Kasumi-1 (cell line): ENCODE data around the gene C1QA.
"Not testable (repeated sequence)": the region's sequence is repeated elsewhere in the genome, so short reads cannot be mapped to it uniquely, and the experiment has no call there.

Source experiments
- DNase-seq, 2 experiments: peaks; one replicate each; lab custom pipeline; 2025; lab: John Stamatoyannopoulos, UW

Gene C1QA

DNA sequence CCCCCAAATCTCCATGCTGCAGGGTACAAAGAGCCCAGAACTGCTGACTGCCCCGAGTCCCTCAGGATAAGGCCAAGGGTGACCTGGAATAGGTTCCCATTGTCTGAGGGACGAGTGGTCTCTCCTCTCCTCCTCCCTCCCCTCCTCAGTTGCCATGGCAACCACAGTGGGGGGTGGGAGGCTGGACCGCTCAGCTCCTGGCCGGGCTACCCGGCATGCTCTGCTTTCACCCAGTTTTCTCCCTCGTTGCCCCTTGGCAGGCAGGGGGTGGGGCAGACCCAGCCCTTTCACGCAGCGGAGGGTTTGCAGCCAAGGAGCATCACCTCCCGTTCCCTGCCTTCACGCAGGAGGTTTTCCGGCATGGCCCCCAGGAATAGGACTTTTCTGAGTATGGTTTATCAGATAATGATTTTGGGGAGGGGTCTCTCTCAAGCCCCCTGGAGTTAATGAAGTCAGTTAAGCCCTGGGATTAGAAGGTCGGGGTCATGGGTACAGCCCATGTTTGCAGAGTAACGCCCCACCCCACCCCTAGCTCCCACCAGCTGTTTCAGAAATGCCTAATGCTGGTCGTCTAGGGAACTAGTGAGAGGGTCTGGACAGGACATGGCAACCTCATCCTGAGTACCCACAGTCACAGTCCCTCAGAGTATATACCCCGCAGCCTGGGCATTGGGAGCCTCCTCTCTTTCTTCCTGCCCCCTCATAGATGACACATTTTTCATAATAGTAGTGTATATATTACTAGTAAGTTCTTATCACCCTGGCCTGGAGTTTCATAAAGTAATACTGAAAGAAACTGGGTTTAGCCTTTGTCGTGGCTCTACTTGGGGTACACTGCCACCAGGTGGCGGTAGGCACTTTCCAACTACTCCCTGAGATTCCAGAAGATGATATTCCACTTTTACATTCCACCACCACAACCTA lies 37.3 kb downstream of the C1QA start:
- peak; percentile 27 to 59 for DNase-seq

DNA sequence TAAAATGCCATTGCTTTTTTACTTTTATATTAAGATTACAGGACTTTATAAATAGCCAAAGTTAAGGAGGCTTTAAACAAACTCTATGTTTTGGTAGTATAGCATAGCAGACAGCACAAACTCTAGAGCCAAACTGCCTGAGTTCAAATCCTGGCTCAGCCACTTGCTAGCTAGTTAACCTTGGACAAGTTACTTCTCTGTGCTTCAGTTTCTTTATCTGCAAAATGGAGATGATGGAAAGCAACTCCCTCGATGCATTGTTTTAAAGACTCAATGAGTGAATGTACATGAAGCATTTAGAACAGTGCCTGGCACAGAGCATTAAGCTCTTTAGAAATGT lies 38.0 kb downstream of the C1QA start:
- DNase-seq = no peak

- DNase-seq = not testable (repeated sequence)
These were observed 39.7 kb downstream of the C1QA start for GRCh38 chr1:22676151-22676550.

- DNase-seq = no peak
These were observed 40.6 kb downstream of the C1QA start for GRCh38 chr1:22676916-22677583.

DNA sequence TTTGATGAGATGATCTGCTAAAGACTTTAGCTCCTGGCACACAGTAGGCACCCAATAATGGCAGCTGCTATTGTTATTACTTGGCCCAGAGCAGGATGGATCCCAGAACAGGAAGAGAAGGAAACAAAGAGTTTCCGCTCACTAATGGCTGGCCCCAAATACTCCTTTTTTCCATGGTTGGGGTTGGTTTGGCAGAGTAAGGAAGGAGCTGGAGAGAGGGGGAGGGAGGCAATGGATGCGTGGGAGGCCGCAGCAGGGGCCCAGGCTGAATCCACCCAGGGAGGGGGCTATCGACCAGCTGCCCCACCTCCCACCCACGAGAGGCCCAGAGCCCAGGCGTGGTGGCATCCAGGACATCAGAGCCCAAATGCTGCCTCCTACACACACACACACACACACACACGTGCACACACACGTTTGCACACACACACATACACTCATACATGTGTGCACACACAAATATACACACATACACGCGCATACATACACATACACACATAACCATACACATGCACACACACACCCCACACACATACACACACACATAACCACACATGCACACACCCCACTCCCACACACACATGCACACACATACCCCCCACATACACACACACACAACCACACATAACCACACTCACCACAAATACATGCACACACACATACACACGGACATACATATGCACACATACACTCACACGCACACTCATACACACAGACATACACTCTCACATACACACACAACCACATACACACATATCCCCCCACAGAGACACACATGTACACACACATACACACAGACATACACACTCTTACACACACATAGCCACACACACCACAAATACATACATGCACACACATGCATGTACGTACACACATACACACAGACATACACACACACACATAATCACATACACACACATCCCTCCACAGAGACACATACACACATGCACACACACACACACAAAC lies 41.8 kb downstream of the C1QA start:
- DNase-seq = no peak

GRCh38 chr1:22680726-22681125 lies 44.3 kb downstream of the C1QA start:
- DNase-seq = no peak

- no peak for DNase-seq
These were observed 45.3 kb downstream of the C1QA start for GRCh38 chr1:22681556-22682276.

GRCh38 chr1:22683547-22683946 lies 47.1 kb downstream of the C1QA start:
- no peak for DNase-seq

- DNase-seq = no peak
These were observed 49.2 kb downstream of the C1QA start for GRCh38 chr1:22685591-22686059.

GRCh38 chr1:22687191-22687590 lies 50.8 kb downstream of the C1QA start:
- DNase-seq = no peak

DNA sequence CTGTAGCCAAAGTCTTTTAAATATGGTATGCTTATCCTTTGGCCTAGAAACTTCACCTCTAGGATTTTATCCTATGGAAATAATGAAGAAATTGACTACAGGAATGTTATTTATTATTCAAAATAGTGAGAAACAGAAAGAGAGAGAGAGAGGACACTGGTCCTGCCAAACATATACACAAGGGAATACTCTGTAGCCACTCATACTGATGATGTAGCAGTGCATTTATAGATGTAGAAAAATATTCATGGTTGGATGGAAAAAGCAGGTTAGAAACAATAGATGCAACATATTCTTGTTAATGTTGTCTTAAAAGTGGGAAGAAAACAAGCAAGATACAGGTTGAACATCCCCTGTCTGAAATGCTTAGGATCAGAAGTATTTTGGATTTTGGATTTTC lies 52.0 kb downstream of the C1QA start:
- no peak for DNase-seq
